GM18867 (cell line): ENCODE data around the gene TMEM135.

Experiments used
- ATAC-seq: cut with Tn5 transposase; IDR thresholded peaks from one replicate; pipeline ENCODE4 v1.9.1; 2021; ENCODE audit warnings: mild to moderate bottlenecking, moderate library complexity; ENCODE audit not compliant: unreplicated experiment

The TMEM135 gene

GRCh38 chr11:87296627-87297026 lies 258.9 kb downstream of the TMEM135 start:
- no peak for ATAC-seq

- ATAC-seq, result no peak
These were observed 260.4 kb downstream of the TMEM135 start for GRCh38 chr11:87298155-87298554.

DNA sequence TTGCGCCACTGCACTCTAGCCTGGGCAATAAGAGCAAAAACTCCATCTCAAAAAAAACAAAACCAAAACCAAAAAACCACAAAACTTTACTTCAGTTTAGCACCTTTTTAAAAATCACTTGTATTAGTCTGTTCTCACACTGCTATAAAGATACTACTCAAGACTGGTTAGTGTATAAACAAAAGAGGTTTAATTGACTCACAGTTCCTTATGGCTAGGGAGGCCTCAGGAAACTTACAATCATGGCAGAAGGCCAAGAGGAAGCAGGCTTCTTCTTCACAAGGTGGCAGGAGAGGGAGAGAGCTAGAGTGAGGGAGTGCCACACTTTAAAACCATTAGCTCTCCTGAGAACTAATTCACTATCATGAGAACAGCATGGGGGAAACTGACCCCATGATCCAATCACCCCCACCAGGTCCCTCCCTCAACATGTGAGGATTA lies 261.3 kb downstream of the TMEM135 start:
- ATAC-seq, result no peak

DNA sequence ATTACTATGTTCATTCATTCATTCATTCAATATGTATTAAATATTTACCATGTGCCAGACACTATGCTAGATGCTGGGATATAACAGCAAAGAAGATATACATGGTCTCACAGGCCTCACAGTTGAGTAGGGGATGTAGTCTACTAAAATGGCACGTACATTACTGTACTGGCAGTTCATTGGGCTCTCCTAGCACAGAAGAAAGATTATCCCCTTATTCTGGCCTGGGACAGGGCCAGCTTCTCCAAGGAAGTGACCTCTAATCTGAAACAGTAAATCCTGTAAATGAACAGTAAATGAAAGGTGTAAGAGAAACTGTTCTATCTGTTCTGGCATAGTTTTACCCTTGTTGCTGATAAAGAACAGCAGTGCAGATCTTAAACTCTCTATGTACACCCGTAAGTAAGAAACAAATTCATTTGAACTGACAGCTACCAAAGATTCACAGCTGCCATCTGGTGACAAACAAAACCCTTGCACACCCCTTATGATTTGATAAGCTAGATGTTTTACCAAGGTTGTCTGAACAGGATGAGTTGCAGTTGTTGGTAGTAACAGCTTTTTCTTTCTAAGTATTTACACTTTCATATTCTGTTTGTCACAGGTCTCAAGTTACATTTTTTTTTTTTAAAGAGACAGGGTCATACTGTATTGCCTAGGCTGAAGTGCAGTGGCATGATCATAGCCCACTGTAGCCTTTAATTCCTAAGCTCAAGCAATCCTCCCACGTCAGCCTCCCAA lies 263.1 kb downstream of the TMEM135 start:
- ATAC-seq, result peak; percentile 87

DNA sequence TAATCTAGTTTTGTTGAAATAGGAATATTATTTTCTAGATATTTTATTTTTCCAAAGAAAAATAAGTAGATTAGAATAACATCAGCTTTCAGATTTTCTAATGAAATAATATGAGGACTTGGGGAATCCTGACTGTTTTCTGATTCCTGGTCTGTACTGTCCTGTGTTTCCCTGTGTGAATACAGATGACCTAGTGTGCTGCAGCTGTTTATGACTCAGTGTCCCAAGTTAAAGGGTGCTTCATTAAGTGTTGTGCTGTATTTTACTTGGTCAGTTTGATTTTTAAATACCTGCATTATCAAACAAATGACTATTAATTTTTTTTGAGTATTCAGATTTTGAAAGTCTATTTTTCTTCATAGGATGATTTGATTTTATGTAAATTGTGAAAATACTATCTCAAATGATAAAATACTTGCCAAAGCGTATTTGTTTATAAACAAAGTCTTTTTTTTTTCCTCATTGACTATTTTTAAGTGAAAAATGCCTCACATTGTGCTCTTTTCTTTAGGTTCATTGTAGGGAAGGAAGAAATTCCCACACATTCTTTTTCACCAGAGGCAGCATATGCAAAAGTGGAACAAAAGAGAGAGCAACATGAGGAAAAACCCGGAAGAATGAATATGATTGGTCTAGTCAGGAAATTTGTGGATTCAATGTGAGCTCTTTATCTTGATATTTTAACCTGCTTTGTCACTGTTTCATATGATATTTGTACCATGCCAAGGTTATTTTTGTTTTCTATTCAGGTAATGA lies 264.2 kb downstream of the TMEM135 start:
- ATAC-seq, result no peak

- no peak for ATAC-seq
These were observed 266.7 kb downstream of the TMEM135 start for GRCh38 chr11:87304412-87304811.

GRCh38 chr11:87306262-87306851 lies 268.6 kb downstream of the TMEM135 start:
- ATAC-seq, result no peak

DNA sequence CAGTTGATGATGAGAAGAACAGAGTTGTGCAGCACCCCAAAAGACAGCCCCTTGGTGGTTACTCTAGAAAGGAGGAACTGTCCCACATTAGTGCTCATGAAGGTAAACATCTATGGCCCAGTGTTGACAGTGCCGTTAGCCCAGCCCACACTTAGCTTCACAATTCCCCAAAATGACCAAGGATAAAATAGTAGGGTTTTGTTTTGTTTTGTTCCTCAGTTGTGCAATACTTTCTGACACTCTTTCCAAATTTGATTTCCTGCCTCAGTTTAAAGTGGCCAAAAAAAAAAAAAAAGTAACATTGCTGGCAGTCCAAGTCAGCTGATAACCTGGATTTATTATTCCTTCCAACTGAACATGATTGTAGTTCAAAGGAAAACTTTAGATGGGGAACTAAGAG lies 269.4 kb downstream of the TMEM135 start:
- ATAC-seq, result no peak

GRCh38 chr11:87315229-87315628 lies 277.5 kb downstream of the TMEM135 start:
- ATAC-seq, result no peak

- no peak for ATAC-seq
These were observed 278.8 kb downstream of the TMEM135 start for GRCh38 chr11:87316491-87316890.

DNA sequence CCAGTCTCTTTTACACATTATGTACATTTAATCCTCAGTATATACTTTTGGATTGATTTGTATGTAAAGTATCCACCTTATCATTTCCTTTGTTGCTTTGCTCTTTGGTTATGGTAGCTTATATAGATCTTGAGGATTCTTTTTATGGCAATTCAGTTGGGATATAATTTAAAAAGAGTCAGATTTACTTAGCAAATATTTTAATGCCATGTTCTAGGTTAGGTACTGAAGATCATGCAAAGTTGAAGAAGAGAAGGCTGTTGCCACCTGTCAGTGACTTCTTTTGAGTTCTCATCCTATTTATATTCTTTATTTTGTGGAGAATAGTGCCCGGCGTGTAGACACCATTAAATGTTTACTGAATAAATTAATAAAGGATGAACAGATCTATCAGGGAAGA lies 279.7 kb downstream of the TMEM135 start:
- no peak for ATAC-seq

DNA sequence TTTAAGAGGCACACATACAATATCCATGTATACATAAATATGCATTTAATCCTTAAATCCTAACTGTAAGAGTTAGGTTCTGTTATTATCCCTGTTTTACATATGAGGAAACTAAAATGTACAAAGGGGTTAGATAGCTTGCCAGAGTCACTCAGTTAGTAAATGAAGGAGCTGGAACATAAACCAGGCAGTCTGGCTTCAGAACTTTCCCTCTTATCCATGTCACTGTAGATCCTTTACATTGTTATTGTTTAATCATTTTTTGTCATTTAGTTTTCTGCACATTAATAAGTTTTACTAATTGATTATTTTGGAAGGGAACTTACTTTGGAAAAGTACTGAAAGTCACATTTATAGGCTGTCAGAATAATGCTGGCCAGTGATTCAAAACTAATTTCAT lies 282.4 kb downstream of the TMEM135 start:
- ATAC-seq, result no peak

DNA sequence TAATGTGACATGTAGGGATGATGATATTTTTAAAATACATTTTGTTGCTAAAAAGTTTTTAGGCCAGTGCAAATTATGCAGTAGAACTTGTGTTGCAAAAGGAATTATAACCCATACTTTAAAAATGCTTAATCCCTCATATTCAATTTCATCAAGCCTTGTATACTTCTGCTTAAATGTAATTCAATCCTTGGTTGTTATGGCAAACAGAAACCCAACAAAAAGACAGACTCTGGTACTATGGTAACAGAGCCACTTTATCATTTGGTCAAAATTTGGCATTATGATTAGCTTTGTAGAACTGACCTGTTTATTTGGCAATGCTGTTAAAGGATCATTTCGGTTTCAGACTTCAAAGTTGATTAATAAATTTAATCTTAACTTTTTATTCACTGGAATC lies 284.8 kb downstream of the TMEM135 start:
- no peak for ATAC-seq

- ATAC-seq, result no peak
These were observed 286.2 kb downstream of the TMEM135 start for GRCh38 chr11:87323899-87324298.

DNA sequence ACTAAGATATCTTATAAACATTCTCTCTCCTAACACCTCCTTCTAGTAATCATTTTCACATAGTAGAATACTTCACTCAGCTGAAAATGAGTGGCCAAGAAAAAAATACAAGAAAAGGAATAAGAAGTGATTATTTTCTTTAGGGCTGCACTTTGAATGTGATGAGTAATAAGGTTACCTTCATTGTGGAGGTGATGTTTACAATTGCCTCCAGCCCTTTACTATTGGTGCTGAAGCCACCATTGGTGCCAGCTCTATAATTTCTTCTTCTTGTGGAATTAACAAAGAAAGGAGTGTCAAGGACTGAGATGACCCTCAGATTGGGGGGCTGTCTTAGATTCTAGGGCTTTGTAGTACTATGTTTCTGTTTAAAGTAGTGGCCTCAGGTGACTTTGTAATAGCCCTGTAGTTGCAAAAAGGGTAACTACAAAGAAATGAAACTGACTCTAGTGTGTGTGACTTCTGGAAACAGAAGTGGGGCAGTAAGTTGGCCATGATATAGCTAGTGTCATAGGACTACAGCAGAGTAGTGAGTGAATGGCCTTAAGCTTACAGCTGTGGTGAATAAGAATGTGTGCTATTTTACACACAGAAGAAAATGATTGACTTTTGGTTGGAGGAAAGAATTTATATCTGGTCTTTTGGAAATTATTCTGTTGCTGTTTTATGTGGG lies 287.2 kb downstream of the TMEM135 start:
- ATAC-seq, result peak; percentile 79

DNA sequence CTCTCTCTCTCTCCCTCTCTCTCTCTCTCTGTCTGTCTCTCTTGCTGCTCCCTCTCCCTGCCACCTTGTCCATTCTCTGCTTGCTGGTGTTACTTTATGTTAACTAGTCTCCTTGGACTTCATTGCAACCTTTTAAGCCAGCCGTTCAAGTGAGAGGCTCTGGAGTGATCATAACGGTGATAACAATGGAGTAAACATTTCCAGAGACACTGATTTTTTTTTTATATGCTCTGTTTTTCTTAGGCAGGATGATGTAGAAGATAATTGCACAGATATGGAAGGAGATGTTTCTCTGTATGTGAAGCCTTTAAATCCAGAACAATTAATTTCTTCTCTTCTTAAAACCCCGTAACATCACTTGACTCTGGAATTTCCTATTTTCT lies 287.7 kb downstream of the TMEM135 start:
- peak; percentile 3 for ATAC-seq

DNA sequence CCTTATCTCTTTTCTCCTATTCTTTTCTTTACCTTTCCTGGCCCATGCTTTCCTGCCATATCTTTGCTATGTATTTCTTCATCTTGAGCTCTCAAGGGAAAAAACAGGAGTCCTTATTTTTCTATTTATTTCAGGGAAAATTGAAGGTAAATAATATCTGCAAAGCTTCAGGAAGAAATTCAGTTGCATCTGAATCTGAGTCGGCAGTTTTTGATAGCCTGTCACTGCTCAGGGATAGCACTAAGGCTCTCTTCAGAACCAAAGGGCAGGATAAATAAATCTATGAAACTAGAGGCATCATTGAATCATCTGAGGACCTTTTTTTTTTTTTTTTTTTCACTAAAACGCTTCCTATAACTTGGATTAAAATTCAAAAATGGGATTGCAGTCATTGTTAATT lies 288.9 kb downstream of the TMEM135 start:
- ATAC-seq, result no peak

GRCh38 chr11:87329172-87329571 lies 291.4 kb downstream of the TMEM135 start:
- no peak for ATAC-seq

- ATAC-seq, result no peak
These were observed 292.5 kb downstream of the TMEM135 start for GRCh38 chr11:87330187-87330601.

DNA sequence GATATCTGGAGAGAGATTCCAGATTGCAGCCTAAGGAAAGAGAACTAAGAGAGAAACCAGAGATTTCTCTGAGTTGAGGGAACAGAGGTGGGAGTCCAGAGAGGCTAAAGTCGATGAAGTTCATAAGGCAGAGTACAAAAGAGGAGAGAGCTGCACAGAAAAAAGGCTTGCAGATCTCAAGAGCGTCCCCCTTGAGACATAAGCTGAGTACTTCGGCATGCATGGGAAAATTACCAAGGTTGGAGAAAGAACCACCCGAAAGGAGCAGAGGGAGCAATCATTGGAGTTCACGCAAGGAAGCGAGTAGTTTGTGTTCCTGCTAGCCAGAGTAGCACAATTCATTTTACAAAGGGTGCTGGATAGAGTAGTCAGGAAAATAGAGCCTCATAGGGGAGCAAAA lies 293.5 kb downstream of the TMEM135 start:
- ATAC-seq, result no peak

GRCh38 chr11:87338046-87338639 lies 300.4 kb downstream of the TMEM135 start:
- no peak for ATAC-seq
